Hindlimb muscle (tissue), 1 donor: ENCODE results near the gene LRP2. TPM values are rescaled to one million over a fixed set of nuclear protein-coding genes. Genes with fewer than 3 reads are reported as not detected.

Experiments
- DNase-seq: peaks from one replicate; pipeline ENCODE4 v3.0.0-alpha.2; 2013
- polyA plus RNA-seq: library from polyadenylated mRNA; unstranded; fragments of 120-200 nt; gene quantifications from one replicate; pipeline ENCODE4 v1.2.1, GENCODE V29; 2013; ENCODE audit not compliant: insufficient read length

The LRP2 gene
- polyA plus RNA-seq, 1 donor, result 0.05 TPM

DNA sequence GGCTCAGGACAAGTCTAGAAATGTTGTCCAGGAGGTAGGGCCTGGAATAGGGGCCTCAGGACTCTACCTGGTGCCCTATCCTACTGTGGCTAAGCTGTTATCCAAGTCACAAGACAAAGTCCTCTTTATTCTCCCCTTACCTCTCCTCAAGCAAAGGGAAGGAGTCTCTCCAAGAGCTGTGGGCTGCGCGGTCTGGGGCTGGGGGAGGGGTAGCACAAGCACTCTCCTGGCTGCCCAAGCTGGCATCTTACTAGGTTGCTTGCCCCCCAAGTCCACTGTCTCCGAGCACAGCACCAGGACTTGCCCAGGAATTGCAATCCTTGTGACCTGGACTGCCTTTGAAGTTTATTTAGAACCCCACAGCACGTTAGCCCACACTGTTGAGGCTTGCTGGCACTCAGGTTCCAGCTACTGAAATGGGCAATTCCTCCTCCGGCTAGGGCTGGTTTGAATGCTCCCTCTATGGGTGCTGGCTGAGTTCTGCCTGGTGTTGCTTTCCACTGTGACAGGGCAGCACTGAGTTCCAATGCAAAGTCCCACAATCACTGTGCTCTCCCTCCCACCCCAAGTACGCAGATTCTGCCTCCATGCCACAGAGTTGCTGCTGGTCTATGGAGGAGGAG lies 274.5 kb downstream of the LRP2 start:
- DNase-seq, result no peak

DNA sequence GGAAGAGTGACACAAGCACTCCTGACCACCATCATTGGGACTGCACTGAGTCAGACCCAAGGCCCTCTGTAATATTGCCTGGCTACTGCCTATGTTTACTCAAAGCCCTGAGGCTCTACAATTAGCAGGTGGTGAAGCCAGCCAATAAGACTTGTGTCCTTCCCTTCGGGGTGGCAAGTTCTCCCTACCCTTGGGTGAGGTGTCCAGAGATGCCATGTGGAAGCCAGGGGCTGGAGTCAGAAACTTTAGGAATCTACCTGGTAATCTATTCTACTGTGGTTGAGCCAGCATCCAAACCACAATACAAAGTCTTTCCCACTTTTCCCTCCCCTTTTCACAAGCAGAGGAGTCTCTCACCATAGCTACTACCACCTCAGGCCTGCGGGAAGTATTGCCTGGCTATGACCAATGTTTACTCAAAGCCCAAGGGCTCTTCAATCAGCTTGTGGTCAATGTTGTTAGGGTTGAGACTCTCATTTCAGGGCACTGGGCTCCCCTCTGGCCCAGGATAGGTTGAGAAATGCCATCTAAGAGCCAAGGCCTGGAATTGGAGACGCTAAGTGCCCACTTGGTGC lies 275.4 kb downstream of the LRP2 start:
- no peak for DNase-seq

DNA sequence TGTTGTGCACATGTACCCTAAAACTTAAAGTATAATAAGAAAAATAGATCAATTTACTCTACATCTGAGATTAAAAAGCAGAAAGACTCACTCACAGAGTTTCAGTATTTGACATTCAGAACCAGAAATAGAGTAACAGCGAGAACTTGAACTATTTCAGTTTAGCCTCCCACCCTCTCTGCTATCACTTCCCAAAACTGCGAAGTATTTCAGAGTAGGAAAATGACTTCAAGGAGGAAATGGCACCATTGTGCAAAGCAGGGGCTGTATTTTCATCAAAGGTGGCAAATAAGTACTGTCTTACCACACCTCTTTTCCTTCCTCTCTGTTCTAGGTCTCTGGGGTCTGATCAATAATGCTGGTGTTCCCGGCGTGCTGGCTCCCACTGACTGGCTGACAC lies 279.3 kb downstream of the LRP2 start:
- no peak for DNase-seq

DNA sequence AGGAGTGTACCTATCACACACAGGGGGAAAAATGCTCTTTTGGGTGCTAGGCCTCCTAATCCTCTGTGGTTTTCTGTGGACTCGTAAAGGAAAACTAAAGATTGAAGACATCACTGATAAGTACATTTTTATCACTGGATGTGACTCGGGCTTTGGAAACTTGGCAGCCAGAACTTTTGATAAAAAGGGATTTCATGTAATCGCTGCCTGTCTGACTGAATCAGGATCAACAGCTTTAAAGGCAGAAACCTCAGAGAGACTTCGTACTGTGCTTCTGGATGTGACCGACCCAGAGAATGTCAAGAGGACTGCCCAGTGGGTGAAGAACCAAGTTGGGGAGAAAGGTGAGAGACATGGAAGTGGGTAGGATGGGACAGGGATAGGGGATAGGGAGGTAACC lies 280.8 kb downstream of the LRP2 start:
- DNase-seq, result no peak

DNA sequence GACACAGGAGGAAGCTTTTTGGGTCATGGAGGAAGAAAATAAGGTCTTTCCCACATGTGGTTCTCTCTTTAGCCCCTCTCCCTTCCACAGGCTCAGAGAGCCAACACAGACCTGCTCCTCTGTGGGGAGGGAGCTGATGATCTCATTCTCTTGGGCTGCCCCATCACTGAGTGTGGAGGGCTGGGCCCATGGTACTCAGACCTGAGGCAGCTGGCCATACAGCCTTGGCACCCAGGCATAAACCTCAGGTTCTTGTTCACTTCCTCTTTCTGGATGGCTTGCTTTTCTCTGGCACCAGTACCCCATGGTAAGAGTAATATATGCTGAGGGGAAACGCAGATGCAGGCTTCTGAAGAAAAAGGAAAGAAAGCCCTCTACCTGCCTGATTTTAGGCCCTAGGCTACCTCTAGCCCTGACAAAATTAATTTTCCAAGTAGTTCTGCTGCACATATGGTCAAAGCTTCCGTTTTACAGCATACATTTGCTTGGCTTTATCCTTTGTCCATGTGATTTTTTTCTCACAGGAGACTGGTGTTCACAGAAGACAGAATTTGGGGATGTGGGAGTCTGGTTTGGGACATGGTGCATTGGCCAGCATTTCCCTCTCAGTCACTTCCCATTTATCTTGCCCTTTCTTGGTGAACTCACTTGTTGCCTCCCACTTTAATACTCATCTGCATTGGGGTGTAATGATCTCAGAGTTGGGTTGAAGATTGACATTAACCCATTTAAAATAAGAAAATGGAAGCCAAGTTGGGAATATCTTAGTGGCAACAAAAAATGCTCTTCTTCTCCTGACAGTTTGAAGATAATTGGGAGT lies 281.9 kb downstream of the LRP2 start:
- no peak for DNase-seq

DNA sequence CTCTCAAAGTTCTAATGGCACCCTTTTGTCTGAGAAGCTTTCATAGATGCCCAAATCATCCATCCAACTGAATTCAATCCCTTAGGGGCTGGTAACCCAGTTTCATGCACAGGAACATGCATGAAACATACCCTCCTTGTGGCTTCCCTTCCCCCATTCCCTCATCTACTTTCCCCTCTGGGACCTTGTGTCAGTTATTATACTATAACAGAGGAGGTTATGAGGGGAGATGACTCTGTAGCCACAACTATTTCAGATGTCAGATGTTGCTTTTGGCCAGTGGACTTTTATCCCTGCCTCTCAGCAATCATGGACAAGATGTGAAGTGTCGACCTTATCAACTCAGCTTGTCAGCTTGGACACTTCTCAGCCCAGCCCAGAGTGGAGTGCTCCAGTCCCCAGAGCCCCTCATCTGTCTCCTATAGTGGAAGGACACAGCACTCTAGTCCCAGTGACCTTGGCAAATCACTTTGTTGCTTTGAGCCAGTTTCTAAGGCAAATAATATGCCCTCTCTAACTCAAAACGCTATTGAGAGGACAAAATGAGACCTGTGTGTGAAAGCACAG lies 284.6 kb downstream of the LRP2 start:
- no peak for DNase-seq

Other genes with a start within 250 kb of the LRP2 start
- gene BBS5, start 117.0 kb upstream of the LRP2 start, polyA plus RNA-seq, result 5.3 TPM
- 3,726 TPM for gene KLHL41, start 147.2 kb upstream of the LRP2 start, polyA plus RNA-seq
- gene FASTKD1, start 211.3 kb upstream of the LRP2 start, polyA plus RNA-seq, result 22.1 TPM
- 44.8 TPM for gene PPIG, start 221.8 kb upstream of the LRP2 start, polyA plus RNA-seq